Smooth muscle cell of the brain vasculature (primary cell): ENCODE measurements around the gene TIGIT.

Experiments used
- DNase-seq: peaks from one replicate; pipeline ENCODE4 v3.0.0-alpha.2; 2012; ENCODE audit warnings: low read depth, low spot score

TIGIT gene

GRCh38 chr3:114351123-114351821, 57.4 kb downstream of the TIGIT start:
- no peak for DNase-seq

DNA sequence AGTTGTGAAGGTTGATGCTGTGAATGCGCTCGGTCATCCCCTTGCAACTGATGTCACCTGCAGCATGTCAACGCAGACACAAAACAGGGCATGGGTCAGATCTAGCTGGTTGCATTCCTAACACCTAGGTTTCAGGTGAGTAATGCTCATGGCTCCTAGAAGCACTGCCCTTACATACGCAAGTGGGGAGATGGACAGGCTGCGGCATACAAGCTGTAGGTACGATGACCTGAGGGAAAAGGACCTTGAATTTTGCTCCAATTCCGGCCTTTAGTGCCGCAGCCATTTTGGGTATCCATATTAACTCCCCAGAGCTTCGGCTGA, 58.0 kb downstream of the TIGIT start:
- DNase-seq = no peak

DNA sequence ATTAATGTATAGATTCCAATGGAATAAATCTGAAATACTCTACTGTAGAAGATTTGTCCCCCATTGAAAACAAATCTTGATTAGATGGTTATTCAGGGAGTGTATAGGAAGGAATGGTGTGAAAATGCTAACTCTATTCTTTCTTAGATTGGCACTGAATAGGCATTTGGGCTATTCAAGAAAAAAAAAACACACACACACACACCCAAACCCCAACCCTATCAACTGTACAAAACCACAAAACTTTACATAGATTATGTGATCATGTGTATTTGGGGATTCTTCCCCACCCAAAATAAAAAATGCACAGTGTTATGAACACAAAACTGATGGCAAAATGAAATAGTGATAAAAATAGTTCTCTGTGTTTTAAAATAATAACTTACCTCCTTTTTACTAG, 61.8 kb downstream of the TIGIT start:
- no peak for DNase-seq

DNA sequence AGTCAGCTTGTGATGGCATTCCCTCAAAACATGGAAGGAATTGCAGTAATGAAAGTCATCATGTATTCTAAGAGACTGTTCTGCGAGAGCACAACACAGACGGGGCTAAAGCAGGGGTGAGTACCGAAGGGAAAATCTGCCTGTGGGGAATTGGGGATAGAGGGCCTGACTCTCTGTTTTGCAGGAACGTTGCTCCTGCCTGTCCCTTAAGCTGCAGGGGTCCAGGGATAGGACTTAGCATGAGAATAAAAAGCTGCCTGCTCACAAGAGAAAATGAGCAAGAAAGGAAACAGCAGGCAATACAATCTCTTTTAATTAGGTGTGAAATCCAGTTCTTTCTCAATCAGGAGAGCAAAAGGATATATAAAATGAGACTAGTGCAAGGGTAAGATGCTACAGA, 62.2 kb downstream of the TIGIT start:
- no peak for DNase-seq

DNA sequence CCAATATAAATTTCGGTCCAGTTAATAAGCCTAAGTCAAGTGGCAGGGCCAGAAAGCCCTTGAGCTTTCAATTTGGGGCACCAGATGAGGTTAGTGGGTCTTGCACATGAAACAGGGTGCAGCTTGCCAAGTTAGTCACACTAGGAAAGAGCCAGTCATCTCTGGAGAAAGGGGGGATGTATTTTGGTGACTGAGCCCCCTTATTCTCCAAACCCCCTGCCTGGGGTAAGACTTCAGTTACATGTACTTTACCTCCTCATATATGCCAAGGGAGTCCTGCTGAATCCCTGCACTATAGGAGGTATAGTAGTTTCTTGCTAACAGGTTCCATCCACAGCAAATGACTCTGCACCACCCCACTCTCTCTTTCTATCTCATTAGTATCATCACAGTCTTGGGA, 62.7 kb downstream of the TIGIT start:
- DNase-seq = no peak
